Panc1 (cell line): ENCODE measurements around the gene RGS10. TPM values are rescaled to one million over a fixed set of nuclear protein-coding genes. Genes with fewer than 3 reads are reported as not detected.

Experiments used
- ATAC-seq: fragments of 200-7000 bp; cut with Tn5 transposase; 2 replicates; pipeline ENCODE4 v1.9.1; 2020; ENCODE audit warnings: mild to moderate bottlenecking, moderate library complexity
- BruUV-seq: library from RNA; stranded (reverse); fragments of 400-500 nt; replicated peaks from 2 replicates; lab custom pipeline; 2021; lab: Mats Ljungman, UMichigan
- CTCF ChIA-PET: fragments of 300-600 bp; sonication (Branson Sonifier 250); formaldehyde crosslinking; loops from one replicate; lab custom pipeline; 2022; ENCODE audit warnings: antibody characterized with exemption; lab: Charles Lee
- POLR2A ChIA-PET: fragments of 300-600 bp; sonication (Branson Sonifier 250); formaldehyde crosslinking; loops from one replicate; lab custom pipeline; 2022; ENCODE audit warnings: antibody characterized with exemption; lab: Charles Lee
- DNase-seq: peaks from one replicate; pipeline ENCODE4 v3.0.0-alpha.2; 2010; ENCODE audit warnings: low read depth, low spot score
- H3K27ac ChIP-seq: 2 replicates; pipeline ENCODE4 v1.5.1; 2011; ENCODE audit warnings: mild to moderate bottlenecking, low read length, inconsistent platforms
- H3K27me3 ChIP-seq: fragments of 200-500 bp; sonication (Bioruptor generic); 2 replicates; pipeline ENCODE4 v1.6.0; 2014; ENCODE audit warnings: low read length, inconsistent platforms; ENCODE audit not compliant: control insufficient read depth, insufficient read depth
- H3K36me3 ChIP-seq: fragments of 200-500 bp; sonication (Bioruptor generic); 2 replicates; pipeline ENCODE4 v1.5.1; 2014; ENCODE audit warnings: inconsistent platforms, mild to moderate bottlenecking, low read length, moderate library complexity; ENCODE audit not compliant: control insufficient read depth, insufficient read depth
- H3K4me1 ChIP-seq: 2 replicates; pipeline ENCODE4 v1.5.1; 2011; ENCODE audit warnings: inconsistent platforms, mild to moderate bottlenecking, low read length, moderate library complexity; ENCODE audit not compliant: control insufficient read depth, insufficient read depth
- H3K4me3 ChIP-seq, 2 experiments: 2 replicates each; pipeline ENCODE4 v1.5.1; 2011 to 2012; ENCODE audit warnings: low read depth in 2 of 2, low read length in 2 of 2, mild to moderate bottlenecking in 2 of 2, inconsistent platforms in 1 of 2, moderate library complexity in 1 of 2
- H3K9me3 ChIP-seq: fragments of 200-500 bp; sonication (Bioruptor generic); 2 replicates; pipeline ENCODE4 v1.5.1; 2014; ENCODE audit warnings: low read depth, mild to moderate bottlenecking, inconsistent platforms, low read length, moderate library complexity; ENCODE audit not compliant: control insufficient read depth, insufficient read depth
- CTCF ChIP-seq: fragments of 450-650 bp; IDR thresholded peaks from 2 replicates; pipeline ENCODE4 v1.5.1; 2017; ENCODE audit warnings: mild to moderate bottlenecking
- POLR2AphosphoS5 ChIP-seq: IDR thresholded peaks from 2 replicates; pipeline ENCODE4 v1.6.1; 2012; ENCODE audit warnings: mild to moderate bottlenecking, low read depth, low read length, moderate library complexity
- REST ChIP-seq, 2 experiments: IDR thresholded peaks; 2 replicates each; pipeline ENCODE4 v1.6.1; 2011 to 2012; ENCODE audit warnings: low read depth in 2 of 2, control low read depth in 1 of 2, low read length in 1 of 2, mild to moderate bottlenecking in 1 of 2, moderate library complexity in 1 of 2; ENCODE audit not compliant: insufficient read depth in 1 of 2
- SIN3A ChIP-seq: IDR thresholded peaks from 2 replicates; pipeline ENCODE4 v1.6.1; 2012; ENCODE audit warnings: low read depth, mild to moderate bottlenecking, low read length, moderate library complexity, borderline replicate concordance; ENCODE audit not compliant: insufficient read depth
- TCF7L2 ChIP-seq: IDR thresholded peaks from 2 replicates; pipeline ENCODE4 v1.6.1; 2011; ENCODE audit warnings: mild to moderate bottlenecking, low read depth, low read length, inconsistent platforms
- in situ Hi-C: cut with HindIII; loops from 2 replicates; pipeline ENCODE4 v1.10.0; 2016; ENCODE audit warnings: low sequenced_read_pairs, low pct_unique_long_range_greater_than_20kb
- intact Hi-C: fragments of 100-400 bp; cut with micrococcal nuclease; formaldehyde crosslinking; loops from one replicate; pipeline ENCODE4 v1.10.0; 2022; ENCODE audit not compliant: unreplicated experiment
- total RNA-seq: library from RNA; stranded (reverse); gene quantifications from one replicate; pipeline ENCODE4 v1.2.1, GENCODE V29; 2021; ENCODE audit not compliant: unreplicated experiment

The RGS10 gene
- total RNA-seq, 1 experiment from 2014 or later = 68.6 TPM

DNA sequence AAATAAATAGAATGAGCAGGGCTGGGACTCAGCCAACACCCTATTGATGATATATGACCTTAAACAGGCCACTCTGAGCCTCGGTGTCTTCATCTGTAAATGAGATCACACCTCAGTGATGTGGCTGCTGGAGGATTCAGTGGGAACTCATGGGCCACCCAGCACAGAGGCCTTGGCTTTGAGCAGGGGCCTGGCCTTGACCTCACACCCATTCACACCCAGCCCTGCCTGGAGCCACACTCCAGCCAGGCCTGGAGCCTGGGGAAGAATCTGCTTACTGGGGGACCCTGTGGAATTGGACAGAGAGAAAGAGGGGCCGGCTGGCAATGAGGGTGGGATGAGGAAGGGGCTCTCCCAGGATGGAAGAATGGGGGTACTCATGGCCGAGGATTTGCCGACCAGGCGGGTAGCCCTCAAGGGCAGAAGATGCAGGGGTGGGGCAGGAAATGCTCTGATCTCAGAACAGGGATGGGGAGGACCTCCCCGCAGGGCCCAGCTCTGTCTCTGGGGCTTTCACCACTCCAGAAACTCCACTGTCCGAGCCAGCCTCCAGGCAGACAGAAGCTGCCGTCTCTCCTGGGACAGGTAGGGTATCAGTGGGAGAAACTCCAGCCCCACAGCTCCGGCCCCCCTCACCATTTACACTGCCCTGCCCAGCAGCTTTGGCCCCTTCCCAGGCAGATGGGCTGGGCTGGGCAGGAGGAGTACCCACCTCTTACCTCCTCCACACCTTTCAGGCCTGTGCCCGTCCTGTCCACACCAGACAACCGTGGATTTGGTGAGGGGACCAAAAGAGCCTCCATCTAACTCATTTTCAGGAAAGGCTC, 81.9 kb downstream of the RGS10 start:
- BruUV-seq = no TSS peak
- no peaks in the 10 kb centered on the region for H3K36me3 ChIP-seq
- in situ Hi-C loops (no loop called here), intact Hi-C loops (no loop called here)
- no peaks in the 10 kb centered on the region for H3K27me3 ChIP-seq
- no peak overlapping the region for H3K4me3 ChIP-seq
- H3K27ac ChIP-seq = no peak overlapping the region
- TF ChIP-seq TCF7L2 = no peak
- TF ChIP-seq SIN3A = no peak
- no peak for TF ChIP-seq REST (IDR thresholded peaks at IDR 0.05; ENCODE audit: insufficient read depth in 1 of 2, low read depth in 2 of 2, low read length in 1 of 2)
- TF ChIP-seq POLR2AphosphoS5 = no peak
- no peak for TF ChIP-seq CTCF
- DNase-seq (no peak), ATAC-seq (0 out of 2 replicates have a peak, but pooled peaks have one; percentile 30)
- H3K4me1 ChIP-seq = peaks cover 4% of the 10 kb centered on the region; the same call in 1 of the 2 replicates
- no peaks in the 10 kb centered on the region for H3K9me3 ChIP-seq
- ChIA-PET POLR2A (interaction anchor here (0.6 kb wide), 1 partner anchor 41 kb away, joined by 11 read pairs; no protein-coding TSS in a partner anchor), CTCF (no interaction called here)

GRCh38 chr10:119459681-119460340, 82.7 kb downstream of the RGS10 start:
- Histone ChIP-seq H3K36me3 (no peaks in the 10 kb centered on the region), H3K9me3 (no peaks in the 10 kb centered on the region), H3K4me3 (no peak overlapping the region), H3K27me3 (no peaks in the 10 kb centered on the region), H3K27ac (no peak overlapping the region), H3K4me1 (peaks cover 4% of the 10 kb centered on the region; the same call in 1 of the 2 replicates)
- CTCF ChIA-PET = no interaction called here
- BruUV-seq = no TSS peak
- ATAC-seq = no peak
- intact Hi-C loops (no loop called here), in situ Hi-C loops (no loop called here)
- TF ChIP-seq REST (IDR thresholded peaks at IDR 0.05; ENCODE audit: insufficient read depth in 1 of 2, low read depth in 2 of 2, low read length in 1 of 2) (no peak), SIN3A (no peak), CTCF (no peak), TCF7L2 (no peak), POLR2AphosphoS5 (no peak)
- POLR2A ChIA-PET = interaction anchor here (0.6 kb wide), 1 partner anchor 40 kb away, joined by 11 read pairs; no protein-coding TSS in a partner anchor
- DNase-seq = no peak
